ENCODE measurements around the gene SIRPA.

The SIRPA gene

DNA sequence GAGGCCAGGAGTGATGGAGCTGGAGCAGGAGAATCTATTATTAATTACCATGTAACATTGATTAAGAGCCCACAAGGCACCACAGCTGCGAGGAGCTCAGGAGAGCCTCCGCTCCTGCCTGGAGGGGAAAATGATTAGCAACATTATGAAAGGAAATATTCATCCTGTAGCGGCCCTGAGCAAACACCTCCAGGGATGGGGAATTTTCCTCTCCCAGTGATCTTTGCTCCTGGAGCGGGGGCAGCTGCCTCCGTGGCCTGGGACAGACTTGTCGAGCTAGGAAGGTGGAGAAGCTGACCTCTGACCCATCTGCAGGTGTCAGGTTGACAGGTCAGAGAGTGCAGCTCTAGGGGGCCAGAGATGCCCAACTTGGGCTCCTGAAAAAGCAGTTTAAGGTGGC, 40.1 kb upstream of the SIRPA start:
- H3K4me1 ChIP-seq (ENCODE audit: control insufficient read depth, low read length): peaks cover 17% of the 10 kb centered on the region
- H4K20me1 ChIP-seq (ENCODE audit: control insufficient read depth, insufficient read depth, low read depth, low read length): peaks cover 19% of the 10 kb centered on the region; the same call in 1 of the 2 replicates
- TF ChIP-seq, protein P1, sequence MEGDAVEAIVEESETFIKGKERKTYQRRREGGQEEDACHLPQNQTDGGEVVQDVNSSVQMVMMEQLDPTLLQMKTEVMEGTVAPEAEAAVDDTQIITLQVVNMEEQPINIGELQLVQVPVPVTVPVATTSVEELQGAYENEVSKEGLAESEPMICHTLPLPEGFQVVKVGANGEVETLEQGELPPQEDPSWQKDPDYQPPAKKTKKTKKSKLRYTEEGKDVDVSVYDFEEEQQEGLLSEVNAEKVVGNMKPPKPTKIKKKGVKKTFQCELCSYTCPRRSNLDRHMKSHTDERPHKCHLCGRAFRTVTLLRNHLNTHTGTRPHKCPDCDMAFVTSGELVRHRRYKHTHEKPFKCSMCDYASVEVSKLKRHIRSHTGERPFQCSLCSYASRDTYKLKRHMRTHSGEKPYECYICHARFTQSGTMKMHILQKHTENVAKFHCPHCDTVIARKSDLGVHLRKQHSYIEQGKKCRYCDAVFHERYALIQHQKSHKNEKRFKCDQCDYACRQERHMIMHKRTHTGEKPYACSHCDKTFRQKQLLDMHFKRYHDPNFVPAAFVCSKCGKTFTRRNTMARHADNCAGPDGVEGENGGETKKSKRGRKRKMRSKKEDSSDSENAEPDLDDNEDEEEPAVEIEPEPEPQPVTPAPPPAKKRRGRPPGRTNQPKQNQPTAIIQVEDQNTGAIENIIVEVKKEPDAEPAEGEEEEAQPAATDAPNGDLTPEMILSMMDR (IDR thresholded peaks at IDR 0.05; ENCODE audit: low read depth, low read length, poor library complexity, severe bottlenecking): no peak
- TF ChIP-seq EZH2phosphoT487 (IDR thresholded peaks at IDR 0.05; ENCODE audit: borderline replicate concordance, low read length): no peak
- H3K79me2 ChIP-seq (ENCODE audit: control insufficient read depth, low read length): no peaks in the 10 kb centered on the region
- no peaks in the 10 kb centered on the region for H3K36me3 ChIP-seq (ENCODE audit: control insufficient read depth, low read length)
- no peak overlapping the region for H3K4me3 ChIP-seq (ENCODE audit: low read length)
- peaks cover 81% of the 10 kb centered on the region for H3K27me3 ChIP-seq (ENCODE audit: control insufficient read depth, low read length)
- H3K4me2 ChIP-seq (ENCODE audit: low read length): no peak overlapping the region
- no peaks in the 10 kb centered on the region for H3K9me3 ChIP-seq (ENCODE audit: control insufficient read depth, insufficient read depth, low read length)
- H3K27ac ChIP-seq (ENCODE audit: low read depth, low read length): no peak overlapping the region
- no peaks in the 10 kb centered on the region for H3K9me2 ChIP-seq (replicated peaks; ENCODE audit: control insufficient read depth, low read length)
- H3F3A ChIP-seq (ENCODE audit: control insufficient read depth, insufficient read depth): peaks cover 14% of the 10 kb centered on the region

DNA sequence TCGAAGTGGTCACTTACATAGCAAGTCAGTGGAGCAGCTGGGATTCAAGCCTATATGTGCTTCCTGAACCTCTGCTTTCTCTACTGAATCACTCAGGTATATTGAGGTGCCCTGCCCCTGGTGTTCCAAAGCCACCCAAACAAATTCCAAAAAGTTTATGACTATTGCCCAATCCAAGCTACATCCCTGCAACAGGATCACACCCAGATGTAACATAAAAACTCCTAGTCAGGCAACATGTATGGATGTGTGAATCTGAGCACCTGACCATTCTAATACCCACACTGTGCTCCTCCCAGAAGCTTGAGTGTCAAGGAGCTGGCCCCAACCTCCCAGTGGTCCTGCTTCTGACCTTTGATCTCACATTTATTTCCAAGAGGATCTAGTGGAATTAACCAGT, 39.5 kb upstream of the SIRPA start:
- H3K4me3 ChIP-seq (ENCODE audit: low read length): no peak overlapping the region
- H3K4me2 ChIP-seq (ENCODE audit: low read length): no peak overlapping the region
- H3K9me2 ChIP-seq (replicated peaks; ENCODE audit: control insufficient read depth, low read length): no peaks in the 10 kb centered on the region
- TF ChIP-seq, protein P1 (IDR thresholded peaks at IDR 0.05; ENCODE audit: low read depth, low read length, poor library complexity, severe bottlenecking): no peak
- no peak for TF ChIP-seq EZH2phosphoT487 (IDR thresholded peaks at IDR 0.05; ENCODE audit: borderline replicate concordance, low read length)
- H3K4me1 ChIP-seq (ENCODE audit: control insufficient read depth, low read length): peaks cover 11% of the 10 kb centered on the region
- peaks cover 10% of the 10 kb centered on the region for H3F3A ChIP-seq (ENCODE audit: control insufficient read depth, insufficient read depth)
- H3K27ac ChIP-seq (ENCODE audit: low read depth, low read length): no peak overlapping the region
- peaks cover 85% of the 10 kb centered on the region for H3K27me3 ChIP-seq (ENCODE audit: control insufficient read depth, low read length)
- no peaks in the 10 kb centered on the region for H3K9me3 ChIP-seq (ENCODE audit: control insufficient read depth, insufficient read depth, low read length)
- no peaks in the 10 kb centered on the region for H3K36me3 ChIP-seq (ENCODE audit: control insufficient read depth, low read length)
- H4K20me1 ChIP-seq (ENCODE audit: control insufficient read depth, insufficient read depth, low read depth, low read length): peaks cover 18% of the 10 kb centered on the region; the same call in 1 of the 2 replicates
- H3K79me2 ChIP-seq (ENCODE audit: control insufficient read depth, low read length): no peaks in the 10 kb centered on the region

DNA sequence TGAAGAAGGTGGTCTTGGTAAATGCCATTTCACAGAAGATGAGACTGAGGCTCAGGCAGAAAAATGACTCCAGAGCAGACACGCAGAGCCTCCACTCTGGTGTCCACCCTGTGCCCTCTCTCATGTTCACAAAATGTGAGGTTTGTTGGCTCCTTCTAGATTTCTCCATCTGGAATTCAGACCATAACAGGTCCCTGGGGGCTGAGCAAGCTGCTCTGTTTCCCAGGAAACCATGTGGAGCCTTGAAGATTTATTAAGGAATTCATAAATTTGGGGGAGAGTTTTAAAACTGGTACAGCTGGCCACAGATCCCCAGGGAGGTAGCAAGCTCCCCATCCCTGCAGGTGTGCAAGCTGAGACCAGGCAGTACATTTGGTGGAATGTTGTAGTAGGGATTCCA, 38.8 kb upstream of the SIRPA start:
- no peaks in the 10 kb centered on the region for H3K9me2 ChIP-seq (replicated peaks; ENCODE audit: control insufficient read depth, low read length)
- H3K4me1 ChIP-seq (ENCODE audit: control insufficient read depth, low read length): peaks cover 4% of the 10 kb centered on the region
- H3K4me3 ChIP-seq (ENCODE audit: low read length): no peak overlapping the region
- no peaks in the 10 kb centered on the region for H3K36me3 ChIP-seq (ENCODE audit: control insufficient read depth, low read length)
- H3K27me3 ChIP-seq (ENCODE audit: control insufficient read depth, low read length): peaks cover 88% of the 10 kb centered on the region
- H3F3A ChIP-seq (ENCODE audit: control insufficient read depth, insufficient read depth): peaks cover 2% of the 10 kb centered on the region; the same call in 1 of the 2 replicates
- no peak overlapping the region for H3K4me2 ChIP-seq (ENCODE audit: low read length)
- H4K20me1 ChIP-seq (ENCODE audit: control insufficient read depth, insufficient read depth, low read depth, low read length): peaks cover 13% of the 10 kb centered on the region; the same call in 1 of the 2 replicates
- H3K9me3 ChIP-seq (ENCODE audit: control insufficient read depth, insufficient read depth, low read length): no peaks in the 10 kb centered on the region
- H3K27ac ChIP-seq (ENCODE audit: low read depth, low read length): no peak overlapping the region
- TF ChIP-seq, protein P1 (IDR thresholded peaks at IDR 0.05; ENCODE audit: low read depth, low read length, poor library complexity, severe bottlenecking): no peak
- H3K79me2 ChIP-seq (ENCODE audit: control insufficient read depth, low read length): no peaks in the 10 kb centered on the region
